Activated naive CD4-positive, alpha-beta T cell treated with anti-CD3 and anti-CD28 coated beads, Interleukin-2, amount 50 U/mL, for 16 hours (primary cell): ENCODE measurements around the gene CREB5.

Experiments used
- DNase-seq: peaks from one replicate; pipeline ENCODE4 v3.0.0-alpha.2; 2020

The CREB5 gene

GRCh38 chr7:28656529-28656928, 244.2 kb downstream of the CREB5 start:
- no peak for DNase-seq

- no peak for DNase-seq
Measured at GRCh38 chr7:28658381-28658780, 246.1 kb downstream of the CREB5 start.

- DNase-seq: no peak
Measured at GRCh38 chr7:28660132-28660531, 247.8 kb downstream of the CREB5 start.

- no peak for DNase-seq
Measured at GRCh38 chr7:28661826-28662595, 249.7 kb downstream of the CREB5 start.

- no peak for DNase-seq
Measured at GRCh38 chr7:28666154-28666553, 253.8 kb downstream of the CREB5 start.

- no peak for DNase-seq
Measured at GRCh38 chr7:28668085-28668484, 255.8 kb downstream of the CREB5 start.

- DNase-seq: no peak
Measured at GRCh38 chr7:28669330-28669729, 257.0 kb downstream of the CREB5 start.

GRCh38 chr7:28671526-28671925, 259.2 kb downstream of the CREB5 start:
- no peak for DNase-seq

GRCh38 chr7:28672397-28672797, 260.1 kb downstream of the CREB5 start:
- no peak for DNase-seq

- DNase-seq: no peak
Measured at GRCh38 chr7:28674359-28674782, 262.1 kb downstream of the CREB5 start.

- DNase-seq: no peak
Measured at GRCh38 chr7:28675429-28675828, 263.1 kb downstream of the CREB5 start.

- no peak for DNase-seq
Measured at GRCh38 chr7:28677668-28678067, 265.4 kb downstream of the CREB5 start.

GRCh38 chr7:28678431-28678965, 266.2 kb downstream of the CREB5 start:
- no peak for DNase-seq

GRCh38 chr7:28681693-28682310, 269.5 kb downstream of the CREB5 start:
- no peak for DNase-seq

GRCh38 chr7:28682801-28683200, 270.5 kb downstream of the CREB5 start:
- no peak for DNase-seq

- no peak for DNase-seq
Measured at GRCh38 chr7:28684650-28685241, 272.4 kb downstream of the CREB5 start.

- DNase-seq: no peak
Measured at GRCh38 chr7:28685242-28685643, 272.9 kb downstream of the CREB5 start.

GRCh38 chr7:28685644-28686417, 273.5 kb downstream of the CREB5 start:
- DNase-seq: no peak

- DNase-seq: no peak
Measured at GRCh38 chr7:28686418-28686800, 274.1 kb downstream of the CREB5 start.

GRCh38 chr7:28687537-28687936, 275.2 kb downstream of the CREB5 start:
- DNase-seq: no peak

- no peak for DNase-seq
Measured at GRCh38 chr7:28688174-28688573, 275.9 kb downstream of the CREB5 start.

- no peak for DNase-seq
Measured at GRCh38 chr7:28688651-28689050, 276.3 kb downstream of the CREB5 start.
